ENCODE data around the gene MAGOHB. TPM values are rescaled to one million over a fixed set of nuclear protein-coding genes. Genes with fewer than 3 reads are reported as not detected.

MAGOHB gene
- total RNA-seq, 6 experiments from 2014 or later: 40.7 to 50.7 (median 47.4) TPM

DNA sequence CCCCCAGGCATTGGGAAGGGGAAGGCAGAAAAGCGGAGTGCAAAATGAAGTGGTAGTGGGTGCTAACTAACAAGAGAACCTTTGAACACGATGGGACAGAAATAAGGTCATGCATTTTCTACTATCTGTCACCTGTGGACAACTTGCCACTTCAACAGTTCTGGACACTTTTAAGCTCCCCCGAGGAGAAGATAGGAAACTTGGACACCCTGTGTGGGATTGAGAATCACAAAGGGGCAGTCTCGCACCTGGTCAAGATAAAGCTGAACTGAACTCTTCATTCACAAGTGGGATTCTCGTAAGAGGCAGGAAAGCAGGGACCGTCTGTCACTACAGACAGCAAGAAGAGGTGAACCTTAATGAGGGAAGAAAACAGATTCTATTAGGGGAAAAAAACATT lies 56.1 kb downstream of the MAGOHB start:
- H3K4me3 Mint-ChIP-seq: no peak overlapping the region
- H3K27me3 Mint-ChIP-seq (ENCODE audit: insufficient read depth): peaks cover 8% of the 10 kb centered on the region
- no peak overlapping the region for H3K27ac Mint-ChIP-seq
- TF ChIP-seq, protein P1, sequence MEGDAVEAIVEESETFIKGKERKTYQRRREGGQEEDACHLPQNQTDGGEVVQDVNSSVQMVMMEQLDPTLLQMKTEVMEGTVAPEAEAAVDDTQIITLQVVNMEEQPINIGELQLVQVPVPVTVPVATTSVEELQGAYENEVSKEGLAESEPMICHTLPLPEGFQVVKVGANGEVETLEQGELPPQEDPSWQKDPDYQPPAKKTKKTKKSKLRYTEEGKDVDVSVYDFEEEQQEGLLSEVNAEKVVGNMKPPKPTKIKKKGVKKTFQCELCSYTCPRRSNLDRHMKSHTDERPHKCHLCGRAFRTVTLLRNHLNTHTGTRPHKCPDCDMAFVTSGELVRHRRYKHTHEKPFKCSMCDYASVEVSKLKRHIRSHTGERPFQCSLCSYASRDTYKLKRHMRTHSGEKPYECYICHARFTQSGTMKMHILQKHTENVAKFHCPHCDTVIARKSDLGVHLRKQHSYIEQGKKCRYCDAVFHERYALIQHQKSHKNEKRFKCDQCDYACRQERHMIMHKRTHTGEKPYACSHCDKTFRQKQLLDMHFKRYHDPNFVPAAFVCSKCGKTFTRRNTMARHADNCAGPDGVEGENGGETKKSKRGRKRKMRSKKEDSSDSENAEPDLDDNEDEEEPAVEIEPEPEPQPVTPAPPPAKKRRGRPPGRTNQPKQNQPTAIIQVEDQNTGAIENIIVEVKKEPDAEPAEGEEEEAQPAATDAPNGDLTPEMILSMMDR (IDR thresholded peaks at IDR 0.05): no peak
- no peaks in the 10 kb centered on the region for H3K36me3 Mint-ChIP-seq (ENCODE audit: low read depth)
- H3K9me3 Mint-ChIP-seq: no peaks in the 10 kb centered on the region
- DNase-seq: no peak
- H3K4me1 Mint-ChIP-seq (ENCODE audit: low read depth): no peaks in the 10 kb centered on the region

DNA sequence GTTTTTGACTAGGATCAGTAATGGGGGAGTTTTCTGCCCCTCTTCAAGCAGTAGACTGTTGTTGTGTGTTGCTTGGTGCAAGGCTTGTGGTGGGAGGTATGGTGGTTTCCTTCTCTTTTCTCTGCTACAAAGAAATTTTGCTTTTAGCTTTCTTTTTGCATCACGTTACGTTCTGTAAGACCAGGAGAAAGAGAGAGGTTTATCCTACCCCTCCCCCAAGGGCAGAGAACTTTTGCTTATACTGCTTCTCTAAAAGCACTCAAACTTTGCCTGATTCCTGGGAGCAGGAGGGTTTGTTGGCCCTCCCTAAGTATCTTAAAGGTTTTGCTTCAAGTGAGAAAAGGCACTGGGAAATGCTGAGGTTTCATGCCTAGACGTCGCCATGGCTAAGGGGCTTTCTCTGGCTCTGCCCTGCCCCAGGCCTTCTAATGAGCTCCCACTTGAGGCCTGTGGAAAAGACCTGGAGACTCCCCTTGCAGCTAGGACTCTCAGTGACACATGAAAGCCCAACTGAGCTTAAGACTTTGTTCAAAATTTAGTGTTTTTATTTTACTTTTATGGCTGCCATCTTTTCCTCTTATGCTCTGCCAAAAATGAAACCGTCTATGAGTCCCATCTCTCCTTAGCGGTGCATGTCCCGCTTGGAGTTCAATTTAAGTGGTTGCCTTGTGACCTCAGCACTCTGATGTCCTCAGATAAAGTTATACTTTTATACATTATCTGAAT lies 58.5 kb downstream of the MAGOHB start:
- TF ChIP-seq, protein P1 (IDR thresholded peaks at IDR 0.05): no peak
- no peak overlapping the region for H3K4me3 Mint-ChIP-seq
- peaks cover 7% of the 10 kb centered on the region for H3K27me3 Mint-ChIP-seq (ENCODE audit: insufficient read depth)
- DNase-seq: no peak
- H3K27ac Mint-ChIP-seq: no peak overlapping the region
- H3K4me1 Mint-ChIP-seq (ENCODE audit: low read depth): no peaks in the 10 kb centered on the region
- H3K36me3 Mint-ChIP-seq (ENCODE audit: low read depth): no peaks in the 10 kb centered on the region
- H3K9me3 Mint-ChIP-seq: no peaks in the 10 kb centered on the region

DNA sequence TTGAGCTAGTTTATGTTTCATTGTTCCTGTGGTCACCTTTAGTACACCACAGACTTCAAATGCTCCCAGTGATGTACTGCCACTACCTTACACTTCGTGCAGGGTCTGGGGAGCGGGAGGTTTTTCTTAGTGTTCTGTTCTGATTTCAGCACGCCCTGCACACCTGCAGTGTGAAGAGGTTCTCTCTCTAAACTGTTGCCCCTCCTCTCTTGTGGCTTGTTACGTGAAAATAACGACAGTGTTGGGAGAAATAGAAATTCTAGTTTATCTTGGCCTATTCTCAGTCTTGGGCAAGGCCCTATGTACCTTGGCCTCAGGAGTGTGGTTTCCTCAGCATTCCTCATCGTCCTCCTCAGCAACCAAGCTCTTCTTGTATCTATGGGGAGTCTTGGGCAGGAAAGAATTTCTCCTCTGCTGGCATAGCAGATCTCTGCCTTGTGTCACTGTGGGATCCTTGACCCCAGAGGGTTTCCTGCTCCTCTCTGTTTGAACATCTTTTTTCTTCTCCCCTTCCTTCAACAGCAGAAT lies 59.1 kb downstream of the MAGOHB start:
- Mint-ChIP-seq H3K9me3 (no peaks in the 10 kb centered on the region), H3K4me1 (ENCODE audit: low read depth) (no peaks in the 10 kb centered on the region), H3K27me3 (ENCODE audit: insufficient read depth) (peaks cover 7% of the 10 kb centered on the region), H3K27ac (no peak overlapping the region), H3K36me3 (ENCODE audit: low read depth) (no peaks in the 10 kb centered on the region), H3K4me3 (no peak overlapping the region)
- DNase-seq: no peak
- TF ChIP-seq, protein P1 (IDR thresholded peaks at IDR 0.05): no peak

Other genes starting within 250 kb of the MAGOHB start
- gene KLRK1, start 223.6 kb downstream of the MAGOHB start, total RNA-seq (2021; fragmentation: NEBNext Ultra II Directional; extraction: Animal tissue kit (Norgen Biotek cat#: 25700)): not detected
- gene KLRC4, start 203.9 kb downstream of the MAGOHB start, total RNA-seq (2021; fragmentation: NEBNext Ultra II Directional; extraction: Animal tissue kit (Norgen Biotek cat#: 25700)): not detected
- gene KLRC3, start 193.0 kb downstream of the MAGOHB start, total RNA-seq (2021; fragmentation: NEBNext Ultra II Directional; extraction: Animal tissue kit (Norgen Biotek cat#: 25700)): not detected
- gene KLRC2, start 177.6 kb downstream of the MAGOHB start, total RNA-seq (2021; fragmentation: NEBNext Ultra II Directional; extraction: Animal tissue kit (Norgen Biotek cat#: 25700)): not detected
- not detected for gene KLRC1, start 160.2 kb downstream of the MAGOHB start, total RNA-seq (2021; fragmentation: NEBNext Ultra II Directional; extraction: Animal tissue kit (Norgen Biotek cat#: 25700))
- under 1 TPM; 0.43 to 0.81 (median 0.54) TPM for gene EIF2S3B, start 107.7 kb downstream of the MAGOHB start, total RNA-seq (2021; fragmentation: NEBNext Ultra II Directional; extraction: Animal tissue kit (Norgen Biotek cat#: 25700))
- gene STYK1, start 60.4 kb upstream of the MAGOHB start, total RNA-seq (2021; fragmentation: NEBNext Ultra II Directional; extraction: Animal tissue kit (Norgen Biotek cat#: 25700)): 1 to 10 TPM; 1.1 to 3.0 (median 1.8) TPM
- 100 to 1,000 TPM; 202 to 251 (median 218) TPM for gene YBX3, start 109.7 kb upstream of the MAGOHB start, total RNA-seq (2021; fragmentation: NEBNext Ultra II Directional; extraction: Animal tissue kit (Norgen Biotek cat#: 25700))
- not detected for gene TAS2R7, start 189.0 kb upstream of the MAGOHB start, total RNA-seq (2021; fragmentation: NEBNext Ultra II Directional; extraction: Animal tissue kit (Norgen Biotek cat#: 25700))
- not detected for gene TAS2R8, start 193.7 kb upstream of the MAGOHB start, total RNA-seq (2021; fragmentation: NEBNext Ultra II Directional; extraction: Animal tissue kit (Norgen Biotek cat#: 25700))
- gene TAS2R9, start 196.6 kb upstream of the MAGOHB start, total RNA-seq (2021; fragmentation: NEBNext Ultra II Directional; extraction: Animal tissue kit (Norgen Biotek cat#: 25700)): not detected
- under 1 TPM in 2 of 6 experiments, not detected in 4; 0.16 to 0.18 TPM for gene TAS2R10, start 212.7 kb upstream of the MAGOHB start, total RNA-seq (2021; fragmentation: NEBNext Ultra II Directional; extraction: Animal tissue kit (Norgen Biotek cat#: 25700))
- 1 to 10 TPM in 5 of 6 experiments, not detected in 1; 1.0 to 1.3 (median 1.2) TPM for gene PRR4, start 235.9 kb upstream of the MAGOHB start, total RNA-seq (2021; fragmentation: NEBNext Ultra II Directional; extraction: Animal tissue kit (Norgen Biotek cat#: 25700))

Data from HFFc6 (cell line).